ENCODE data around the gene PLCB1.

The PLCB1 gene

GRCh38 chr20:8248051-8248450, 116.0 kb downstream of the PLCB1 start:
- no peak for DNase-seq (ENCODE audit: low spot score)
- no peak for TF ChIP-seq CTCF (IDR thresholded peaks at IDR 0.05; ENCODE audit: extremely low read depth, missing control alignments)

GRCh38 chr20:8249634-8250033, 117.6 kb downstream of the PLCB1 start:
- DNase-seq (ENCODE audit: low spot score): no peak
- TF ChIP-seq CTCF (IDR thresholded peaks at IDR 0.05; ENCODE audit: extremely low read depth, missing control alignments): no peak

GRCh38 chr20:8250539-8251200, 118.6 kb downstream of the PLCB1 start:
- TF ChIP-seq CTCF (IDR thresholded peaks at IDR 0.05; ENCODE audit: extremely low read depth, missing control alignments): no peak
- no peak for DNase-seq (ENCODE audit: low spot score)

GRCh38 chr20:8251201-8251575, 119.1 kb downstream of the PLCB1 start:
- TF ChIP-seq CTCF (IDR thresholded peaks at IDR 0.05; ENCODE audit: extremely low read depth, missing control alignments): no peak
- no peak for DNase-seq (ENCODE audit: low spot score)

- DNase-seq (ENCODE audit: low spot score): no peak
- TF ChIP-seq CTCF (IDR thresholded peaks at IDR 0.05; ENCODE audit: extremely low read depth, missing control alignments): no peak
These were observed 123.0 kb downstream of the PLCB1 start for GRCh38 chr20:8254911-8255582.

- no peak for TF ChIP-seq CTCF (IDR thresholded peaks at IDR 0.05; ENCODE audit: extremely low read depth, missing control alignments)
- no peak for DNase-seq (ENCODE audit: low spot score)
These were observed 124.0 kb downstream of the PLCB1 start for GRCh38 chr20:8255945-8256632.

GRCh38 chr20:8260837-8261251, 128.8 kb downstream of the PLCB1 start:
- DNase-seq (ENCODE audit: low spot score): no peak
- no peak for TF ChIP-seq CTCF (IDR thresholded peaks at IDR 0.05; ENCODE audit: extremely low read depth, missing control alignments)

All from GM20000 (cell line).